ENCODE measurements around the gene SLC24A3.
A peak's percentile ranks its signal among the peaks of the same experiment; 100 is the strongest.

SLC24A3 gene

GRCh38 chr20:19253916-19254820, 41.7 kb downstream of the SLC24A3 start:
- Histone ChIP-seq H3K27me3 (ENCODE audit: control insufficient read depth in 2 of 2, insufficient read depth in 2 of 2, low read length in 2 of 2) (no peaks in the 10 kb centered on the region), H3K9ac (ENCODE audit: low read depth in 1 of 2, low read length in 2 of 2) (no peak overlapping the region), H3K36me3 (ENCODE audit: control insufficient read depth in 2 of 2, insufficient read depth in 2 of 2, low read length in 2 of 2) (no peaks in the 10 kb centered on the region), H3K9me3 (ENCODE audit: control insufficient read depth in 2 of 2, low read length in 2 of 2) (no peaks in the 10 kb centered on the region), H3K4me1 (ENCODE audit: control insufficient read depth in 2 of 2, insufficient read depth in 2 of 2, low read length in 2 of 2) (peaks cover 0 to 3% of the 10 kb centered on the region in 2 donors), H3K27ac (ENCODE audit: low read depth in 2 of 2, low read length in 2 of 2) (peak overlapping the region in 1 of 2 donors; percentile 43), H3K4me3 (ENCODE audit: low read length in 2 of 2) (no peak overlapping the region)

GRCh38 chr20:19254956-19255355, 42.5 kb downstream of the SLC24A3 start:
- H3K36me3 ChIP-seq (ENCODE audit: control insufficient read depth in 2 of 2, insufficient read depth in 2 of 2, low read length in 2 of 2) = no peaks in the 10 kb centered on the region
- H3K27ac ChIP-seq (ENCODE audit: low read depth in 2 of 2, low read length in 2 of 2) = peak overlapping the region in 1 of 2 donors; percentile 43
- no peaks in the 10 kb centered on the region for H3K9me3 ChIP-seq (ENCODE audit: control insufficient read depth in 2 of 2, low read length in 2 of 2)

GRCh38 chr20:19256085-19256484, 43.6 kb downstream of the SLC24A3 start:
- Histone ChIP-seq H3K27me3 (ENCODE audit: control insufficient read depth in 2 of 2, insufficient read depth in 2 of 2, low read length in 2 of 2) (no peaks in the 10 kb centered on the region), H3K9ac (ENCODE audit: low read depth in 1 of 2, low read length in 2 of 2) (no peak overlapping the region), H3K27ac (ENCODE audit: low read depth in 2 of 2, low read length in 2 of 2) (no peak overlapping the region), H3K4me3 (ENCODE audit: low read length in 2 of 2) (no peak overlapping the region), H3K9me3 (ENCODE audit: control insufficient read depth in 2 of 2, low read length in 2 of 2) (no peaks in the 10 kb centered on the region), H3K4me1 (ENCODE audit: control insufficient read depth in 2 of 2, insufficient read depth in 2 of 2, low read length in 2 of 2) (peaks cover 0 to 3% of the 10 kb centered on the region in 2 donors), H3K36me3 (ENCODE audit: control insufficient read depth in 2 of 2, insufficient read depth in 2 of 2, low read length in 2 of 2) (no peaks in the 10 kb centered on the region)

More at GRCh38 chr20:19254956-19255355, 42.5 kb downstream of the SLC24A3 start:
- Histone ChIP-seq H3K27me3 (ENCODE audit: control insufficient read depth in 2 of 2, insufficient read depth in 2 of 2, low read length in 2 of 2) (no peaks in the 10 kb centered on the region), H3K4me3 (ENCODE audit: low read length in 2 of 2) (no peak overlapping the region), H3K4me1 (ENCODE audit: control insufficient read depth in 2 of 2, insufficient read depth in 2 of 2, low read length in 2 of 2) (peaks cover 0 to 3% of the 10 kb centered on the region in 2 donors), H3K9ac (ENCODE audit: low read depth in 1 of 2, low read length in 2 of 2) (no peak overlapping the region)

GRCh38 chr20:19256906-19257595, 44.6 kb downstream of the SLC24A3 start:
- H3K9me3 ChIP-seq (ENCODE audit: control insufficient read depth in 2 of 2, low read length in 2 of 2) = no peaks in the 10 kb centered on the region
- H3K36me3 ChIP-seq (ENCODE audit: control insufficient read depth in 2 of 2, insufficient read depth in 2 of 2, low read length in 2 of 2) = no peaks in the 10 kb centered on the region
- no peak overlapping the region for H3K27ac ChIP-seq (ENCODE audit: low read depth in 2 of 2, low read length in 2 of 2)
- H3K4me3 ChIP-seq (ENCODE audit: low read length in 2 of 2) = no peak overlapping the region
- H3K4me1 ChIP-seq (ENCODE audit: control insufficient read depth in 2 of 2, insufficient read depth in 2 of 2, low read length in 2 of 2) = peaks cover 0 to 2% of the 10 kb centered on the region in 2 donors
- no peak overlapping the region for H3K9ac ChIP-seq (ENCODE audit: low read depth in 1 of 2, low read length in 2 of 2)
- H3K27me3 ChIP-seq (ENCODE audit: control insufficient read depth in 2 of 2, insufficient read depth in 2 of 2, low read length in 2 of 2) = no peaks in the 10 kb centered on the region

GRCh38 chr20:19257865-19258264, 45.4 kb downstream of the SLC24A3 start:
- no peaks in the 10 kb centered on the region for H3K9me3 ChIP-seq (ENCODE audit: control insufficient read depth in 2 of 2, low read length in 2 of 2)
- no peaks in the 10 kb centered on the region for H3K36me3 ChIP-seq (ENCODE audit: control insufficient read depth in 2 of 2, insufficient read depth in 2 of 2, low read length in 2 of 2)
- H3K4me3 ChIP-seq (ENCODE audit: low read length in 2 of 2) = no peak overlapping the region
- no peaks in the 10 kb centered on the region for H3K27me3 ChIP-seq (ENCODE audit: control insufficient read depth in 2 of 2, insufficient read depth in 2 of 2, low read length in 2 of 2)
- H3K27ac ChIP-seq (ENCODE audit: low read depth in 2 of 2, low read length in 2 of 2) = no peak overlapping the region
- H3K4me1 ChIP-seq (ENCODE audit: control insufficient read depth in 2 of 2, insufficient read depth in 2 of 2, low read length in 2 of 2) = no peaks in the 10 kb centered on the region
- no peak overlapping the region for H3K9ac ChIP-seq (ENCODE audit: low read depth in 1 of 2, low read length in 2 of 2)

GRCh38 chr20:19259141-19259591, 46.7 kb downstream of the SLC24A3 start:
- no peak overlapping the region for H3K27ac ChIP-seq (ENCODE audit: low read depth in 2 of 2, low read length in 2 of 2)
- no peaks in the 10 kb centered on the region for H3K27me3 ChIP-seq (ENCODE audit: control insufficient read depth in 2 of 2, insufficient read depth in 2 of 2, low read length in 2 of 2)
- H3K9me3 ChIP-seq (ENCODE audit: control insufficient read depth in 2 of 2, low read length in 2 of 2) = no peaks in the 10 kb centered on the region
- no peaks in the 10 kb centered on the region for H3K36me3 ChIP-seq (ENCODE audit: control insufficient read depth in 2 of 2, insufficient read depth in 2 of 2, low read length in 2 of 2)
- no peak overlapping the region for H3K4me3 ChIP-seq (ENCODE audit: low read length in 2 of 2)
- no peaks in the 10 kb centered on the region for H3K4me1 ChIP-seq (ENCODE audit: control insufficient read depth in 2 of 2, insufficient read depth in 2 of 2, low read length in 2 of 2)
- H3K9ac ChIP-seq (ENCODE audit: low read depth in 1 of 2, low read length in 2 of 2) = no peak overlapping the region

- Histone ChIP-seq H3K4me3 (ENCODE audit: low read length in 2 of 2) (peak overlapping the region in 1 of 2 donors; percentile 35), H3K4me1 (ENCODE audit: control insufficient read depth in 2 of 2, insufficient read depth in 2 of 2, low read length in 2 of 2) (no peaks in the 10 kb centered on the region), H3K9me3 (ENCODE audit: control insufficient read depth in 2 of 2, low read length in 2 of 2) (no peaks in the 10 kb centered on the region), H3K27ac (ENCODE audit: low read depth in 2 of 2, low read length in 2 of 2) (no peak overlapping the region), H3K36me3 (ENCODE audit: control insufficient read depth in 2 of 2, insufficient read depth in 2 of 2, low read length in 2 of 2) (no peaks in the 10 kb centered on the region), H3K9ac (ENCODE audit: low read depth in 1 of 2, low read length in 2 of 2) (no peak overlapping the region), H3K27me3 (ENCODE audit: control insufficient read depth in 2 of 2, insufficient read depth in 2 of 2, low read length in 2 of 2) (no peaks in the 10 kb centered on the region)
Observed at GRCh38 chr20:19260412-19261090, 48.1 kb downstream of the SLC24A3 start.

GRCh38 chr20:19264191-19264590, 51.7 kb downstream of the SLC24A3 start:
- Histone ChIP-seq H3K9me3 (ENCODE audit: control insufficient read depth in 2 of 2, low read length in 2 of 2) (no peaks in the 10 kb centered on the region), H3K9ac (ENCODE audit: low read depth in 1 of 2, low read length in 2 of 2) (no peak overlapping the region), H3K4me1 (ENCODE audit: control insufficient read depth in 2 of 2, insufficient read depth in 2 of 2, low read length in 2 of 2) (no peaks in the 10 kb centered on the region), H3K27ac (ENCODE audit: low read depth in 2 of 2, low read length in 2 of 2) (no peak overlapping the region), H3K4me3 (ENCODE audit: low read length in 2 of 2) (no peak overlapping the region), H3K36me3 (ENCODE audit: control insufficient read depth in 2 of 2, insufficient read depth in 2 of 2, low read length in 2 of 2) (no peaks in the 10 kb centered on the region), H3K27me3 (ENCODE audit: control insufficient read depth in 2 of 2, insufficient read depth in 2 of 2, low read length in 2 of 2) (no peaks in the 10 kb centered on the region)

- no peaks in the 10 kb centered on the region for H3K4me1 ChIP-seq (ENCODE audit: control insufficient read depth in 2 of 2, insufficient read depth in 2 of 2, low read length in 2 of 2)
- H3K27me3 ChIP-seq (ENCODE audit: control insufficient read depth in 2 of 2, insufficient read depth in 2 of 2, low read length in 2 of 2) = no peaks in the 10 kb centered on the region
- H3K27ac ChIP-seq (ENCODE audit: low read depth in 2 of 2, low read length in 2 of 2) = no peak overlapping the region
- no peak overlapping the region for H3K4me3 ChIP-seq (ENCODE audit: low read length in 2 of 2)
- no peaks in the 10 kb centered on the region for H3K36me3 ChIP-seq (ENCODE audit: control insufficient read depth in 2 of 2, insufficient read depth in 2 of 2, low read length in 2 of 2)
- no peaks in the 10 kb centered on the region for H3K9me3 ChIP-seq (ENCODE audit: control insufficient read depth in 2 of 2, low read length in 2 of 2)
- no peak overlapping the region for H3K9ac ChIP-seq (ENCODE audit: low read depth in 1 of 2, low read length in 2 of 2)
Observed at GRCh38 chr20:19265646-19266374, 53.4 kb downstream of the SLC24A3 start.
